Erythroblast (primary cell): Measurements from ENCODE around the gene TSHZ1.

ENCODE experiments used
- DNase-seq, 2 experiments: peaks; one replicate each; lab custom pipeline; 2025; lab: John Stamatoyannopoulos, UW
- GATA1 ChIP-seq: IDR thresholded peaks from 2 replicates; pipeline ENCODE4 v1.6.1; 2011; ENCODE audit warnings: low read depth, mild to moderate bottlenecking, control low read depth, low read length, moderate library complexity
- POLR2A ChIP-seq: IDR thresholded peaks from 2 replicates; pipeline ENCODE4 v1.6.1; 2011; ENCODE audit warnings: mild to moderate bottlenecking, low read length

TSHZ1 gene

DNA sequence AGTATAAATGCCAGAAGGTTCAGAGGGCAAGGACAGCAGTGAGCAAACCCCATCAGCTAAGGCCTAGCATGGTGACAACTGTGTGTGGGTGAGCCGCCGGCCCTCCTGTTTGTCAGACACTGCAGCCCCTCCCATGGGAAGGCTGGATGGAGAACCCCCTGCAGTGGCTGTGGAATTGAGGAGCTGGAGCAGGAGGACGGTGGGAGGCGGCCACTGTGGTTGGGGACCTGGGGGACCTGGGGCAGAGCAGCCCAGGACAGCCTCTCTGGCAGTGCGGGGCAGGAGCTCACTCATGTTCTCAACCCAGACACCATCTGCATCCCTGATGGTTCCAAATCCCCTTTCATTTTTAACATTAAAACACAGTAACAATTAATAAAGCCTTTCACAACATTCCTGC is 68.8 kb downstream of the TSHZ1 start:
- TF ChIP-seq GATA1 (no peak), POLR2A (no peak)
- no peak for DNase-seq

DNA sequence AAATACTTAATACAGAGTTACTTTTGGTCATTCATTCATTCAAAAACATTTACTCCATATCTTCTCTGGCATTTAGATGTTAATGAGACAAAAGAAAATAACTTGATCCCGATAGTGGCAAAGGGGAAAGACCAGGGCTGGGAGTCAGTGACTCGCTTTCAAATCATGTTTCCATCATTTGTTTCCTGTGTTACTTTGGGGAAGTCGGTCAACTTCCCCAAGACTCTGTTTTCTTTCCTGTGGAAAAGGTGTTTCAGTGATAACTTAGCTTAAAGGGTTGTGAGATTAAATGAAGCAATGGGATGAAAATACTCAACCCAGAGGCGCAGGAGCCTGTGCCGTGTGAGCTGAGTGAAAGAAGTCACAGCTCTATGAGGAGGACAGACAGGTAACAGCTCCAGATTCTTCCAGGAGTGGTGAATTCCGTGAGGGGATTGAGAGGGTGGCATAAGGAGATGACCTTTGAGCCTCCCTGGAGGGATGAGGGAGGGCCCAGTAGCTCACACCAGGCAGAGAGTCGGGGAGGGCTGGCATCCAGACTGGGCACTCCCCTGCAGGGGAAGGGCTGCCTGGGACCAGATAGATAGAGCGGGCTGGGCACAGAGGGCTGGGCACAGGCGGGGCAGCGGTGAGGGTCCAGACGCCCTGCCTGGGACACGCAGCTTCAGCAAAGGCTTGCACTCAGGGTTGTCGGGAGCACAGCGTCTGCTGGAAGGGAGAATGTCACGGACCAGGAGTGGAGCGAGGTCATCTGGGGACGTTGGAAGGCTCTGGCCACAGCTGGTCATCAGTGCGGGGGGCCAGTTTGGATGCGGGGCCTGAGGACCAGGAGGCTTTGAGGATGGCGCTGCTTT is 70.1 kb downstream of the TSHZ1 start:
- no peak for TF ChIP-seq POLR2A
- TF ChIP-seq GATA1: no peak

DNA sequence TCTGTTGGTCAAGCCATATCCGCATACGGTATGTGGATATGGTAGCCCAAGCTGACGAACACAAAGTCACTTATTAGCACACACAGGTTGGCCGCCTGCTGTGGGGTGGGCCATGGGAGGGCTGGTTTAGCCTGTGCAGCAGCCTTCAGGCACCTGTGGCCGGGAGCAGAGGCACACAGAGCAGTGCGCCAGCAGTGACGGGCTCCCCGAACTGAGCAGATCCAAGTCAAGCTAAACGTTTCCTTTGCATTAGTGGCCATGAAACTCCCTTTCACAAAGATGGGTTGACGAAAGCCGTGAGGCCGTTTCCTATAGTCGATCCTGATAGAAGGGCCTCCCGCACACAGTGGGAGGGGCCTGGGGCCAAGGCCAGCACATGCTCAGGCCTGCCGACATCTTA is 72.1 kb downstream of the TSHZ1 start:
- TF ChIP-seq POLR2A (no peak), GATA1 (no peak)
- no peak for DNase-seq

More for the DNA sequence above, 70.1 kb downstream of the TSHZ1 start:
- DNase-seq: no peak

DNA sequence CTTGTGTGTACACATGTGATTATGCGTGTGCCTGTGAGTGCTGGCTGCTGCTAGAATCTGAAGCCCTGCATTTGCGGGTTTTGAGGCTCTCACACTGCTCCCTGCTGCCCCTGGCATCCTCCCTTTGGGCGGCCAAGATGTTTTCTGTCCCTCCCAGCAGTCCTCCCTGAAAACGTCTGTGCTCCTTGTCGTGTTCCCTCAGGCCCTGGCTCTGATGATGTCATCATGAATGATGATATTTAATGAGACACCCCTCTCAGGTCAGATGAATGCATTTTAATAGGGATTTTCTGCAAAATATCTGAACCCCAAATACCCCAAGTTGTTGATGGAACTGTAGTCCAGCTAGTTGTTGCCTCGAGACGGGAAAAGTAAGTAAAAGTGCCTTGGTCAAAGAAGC is 73.1 kb downstream of the TSHZ1 start:
- TF ChIP-seq GATA1 (no peak), POLR2A (no peak)
- no peak for DNase-seq

DNA sequence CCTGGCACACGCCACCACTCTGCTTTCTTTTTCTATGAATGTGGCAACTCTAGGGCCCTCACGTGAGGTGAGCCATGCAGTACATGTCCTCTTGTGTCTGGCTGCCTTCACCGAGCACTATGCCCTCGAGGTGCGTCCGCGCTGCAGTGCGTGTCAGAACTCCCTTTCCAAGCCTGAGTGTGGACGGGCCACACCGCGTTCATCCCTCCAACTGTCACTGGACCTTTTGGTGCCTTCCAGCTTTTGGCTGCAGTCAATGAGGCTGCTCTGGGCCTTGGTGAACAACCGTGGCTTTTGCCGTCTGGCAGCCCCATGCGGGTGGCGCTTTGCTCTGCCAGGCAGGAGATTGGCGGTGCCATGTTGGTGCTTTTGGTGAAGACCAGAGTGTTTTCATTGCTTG is 74.0 kb downstream of the TSHZ1 start:
- TF ChIP-seq POLR2A (no peak), GATA1 (no peak)
- no peak for DNase-seq

DNA sequence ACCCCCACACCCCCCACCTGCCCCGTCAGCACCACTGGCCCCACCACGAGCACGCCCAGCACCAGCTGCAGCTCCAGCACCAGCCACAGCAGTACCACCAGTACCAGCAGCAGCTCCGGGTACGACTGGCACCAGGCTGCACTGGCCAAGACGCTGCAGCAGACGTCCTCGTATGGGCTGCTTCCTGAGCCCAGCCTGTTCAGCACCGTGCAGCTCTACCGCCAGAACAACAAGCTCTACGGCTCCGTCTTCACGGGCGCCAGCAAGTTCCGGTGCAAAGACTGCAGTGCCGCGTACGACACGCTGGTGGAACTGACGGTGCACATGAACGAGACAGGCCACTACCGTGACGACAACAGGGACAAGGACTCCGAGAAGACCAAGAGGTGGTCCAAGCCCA is 75.3 kb downstream of the TSHZ1 start:
- TF ChIP-seq GATA1 (no peak), POLR2A (no peak)
- no peak for DNase-seq

DNA sequence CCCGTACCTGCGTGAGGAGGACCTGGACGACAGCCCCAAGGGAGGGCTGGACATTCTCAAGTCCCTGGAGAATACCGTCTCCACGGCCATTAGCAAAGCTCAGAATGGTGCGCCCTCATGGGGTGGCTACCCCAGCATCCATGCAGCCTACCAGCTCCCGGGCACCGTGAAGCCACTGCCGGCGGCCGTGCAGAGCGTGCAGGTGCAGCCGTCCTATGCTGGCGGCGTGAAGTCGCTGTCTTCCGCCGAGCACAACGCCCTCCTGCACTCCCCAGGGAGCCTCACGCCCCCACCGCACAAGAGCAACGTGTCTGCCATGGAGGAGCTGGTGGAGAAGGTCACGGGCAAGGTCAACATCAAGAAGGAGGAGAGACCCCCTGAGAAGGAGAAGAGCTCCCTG is 76.4 kb downstream of the TSHZ1 start:
- TF ChIP-seq POLR2A: no peak
- TF ChIP-seq GATA1: no peak
- no peak for DNase-seq

DNA sequence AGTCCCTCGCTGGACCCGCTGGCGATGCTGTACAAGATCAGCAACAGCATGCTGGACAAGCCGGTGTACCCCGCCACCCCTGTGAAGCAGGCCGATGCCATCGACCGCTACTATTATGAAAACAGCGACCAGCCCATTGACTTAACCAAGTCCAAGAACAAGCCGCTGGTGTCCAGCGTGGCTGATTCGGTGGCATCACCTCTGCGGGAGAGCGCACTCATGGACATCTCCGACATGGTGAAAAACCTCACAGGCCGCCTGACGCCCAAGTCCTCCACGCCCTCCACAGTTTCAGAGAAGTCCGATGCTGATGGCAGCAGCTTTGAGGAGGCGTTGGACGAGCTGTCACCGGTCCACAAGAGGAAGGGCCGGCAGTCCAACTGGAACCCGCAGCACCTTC is 77.1 kb downstream of the TSHZ1 start:
- no peak for DNase-seq

DNA sequence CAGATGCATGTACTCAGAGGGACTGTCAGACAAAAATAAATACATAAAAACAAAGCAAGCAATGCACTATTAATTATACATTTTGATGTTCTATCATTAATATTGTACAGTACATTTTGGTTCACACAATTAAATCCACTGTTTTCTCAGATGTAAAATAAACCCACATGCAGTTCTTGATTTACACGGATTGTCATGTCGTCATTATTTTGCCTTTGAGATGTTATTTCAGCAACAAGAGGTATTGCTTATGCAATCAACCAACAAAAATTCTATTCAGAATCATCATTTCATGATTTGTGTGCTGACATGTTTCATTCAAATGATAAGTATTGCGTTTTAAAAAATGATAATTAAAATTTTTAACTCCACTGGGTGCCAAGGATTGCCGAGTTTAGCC is 79.2 kb downstream of the TSHZ1 start:
- no peak for TF ChIP-seq GATA1
- TF ChIP-seq POLR2A: no peak
- DNase-seq: no peak

More for the DNA sequence above, 77.1 kb downstream of the TSHZ1 start:
- TF ChIP-seq POLR2A: no peak
- no peak for TF ChIP-seq GATA1

DNA sequence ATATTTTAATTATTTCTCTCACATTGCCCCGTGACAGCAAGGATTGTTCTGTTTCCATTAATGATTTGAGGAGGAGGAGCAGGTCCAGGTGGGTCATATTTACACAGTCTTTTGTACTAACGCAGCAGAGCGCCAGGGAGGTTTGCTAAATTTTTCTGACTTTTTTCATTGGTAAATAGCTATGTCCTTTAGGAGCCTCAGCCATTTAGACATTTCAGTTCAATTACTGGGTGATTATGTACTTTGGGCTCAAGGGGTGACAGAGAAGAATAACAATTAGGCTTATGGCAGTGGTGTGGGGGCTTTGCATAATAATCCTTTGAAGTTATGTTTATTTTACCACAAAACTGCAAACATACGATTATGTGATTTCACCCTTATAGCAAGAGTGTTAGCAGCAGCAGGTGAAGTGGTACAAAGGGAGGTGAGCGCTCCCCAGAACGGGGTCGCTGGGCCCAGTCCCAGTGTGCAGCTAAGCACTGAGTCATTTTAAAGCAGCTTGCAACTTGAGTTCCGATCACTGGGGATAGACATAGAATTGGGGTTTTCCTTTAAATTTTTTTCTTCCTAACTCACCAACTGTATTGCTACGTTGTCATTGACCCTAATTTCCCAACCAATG is 80.3 kb downstream of the TSHZ1 start:
- TF ChIP-seq POLR2A (no peak), GATA1 (no peak)
- DNase-seq: no peak

DNA sequence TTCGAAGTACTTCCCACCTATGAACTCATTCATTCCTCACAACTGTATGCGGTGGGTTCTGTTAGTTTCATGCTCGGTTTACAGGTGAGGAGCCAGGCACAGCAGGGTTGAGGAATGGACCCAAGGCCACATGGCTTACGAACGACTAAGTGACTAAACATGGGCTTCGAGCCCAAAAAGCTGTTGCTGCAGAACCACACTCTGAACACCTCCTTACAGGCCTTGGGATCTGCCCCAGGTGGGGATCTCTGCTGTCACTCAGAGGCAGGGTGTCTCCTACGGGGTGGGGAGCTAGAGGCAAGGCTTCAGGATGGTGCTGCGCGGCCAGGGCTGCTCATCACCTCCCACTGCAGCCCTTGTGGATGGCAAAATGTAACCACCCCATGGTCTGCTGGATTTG is 80.9 kb downstream of the TSHZ1 start:
- DNase-seq: no peak
- no peak for TF ChIP-seq POLR2A
- TF ChIP-seq GATA1: no peak

DNA sequence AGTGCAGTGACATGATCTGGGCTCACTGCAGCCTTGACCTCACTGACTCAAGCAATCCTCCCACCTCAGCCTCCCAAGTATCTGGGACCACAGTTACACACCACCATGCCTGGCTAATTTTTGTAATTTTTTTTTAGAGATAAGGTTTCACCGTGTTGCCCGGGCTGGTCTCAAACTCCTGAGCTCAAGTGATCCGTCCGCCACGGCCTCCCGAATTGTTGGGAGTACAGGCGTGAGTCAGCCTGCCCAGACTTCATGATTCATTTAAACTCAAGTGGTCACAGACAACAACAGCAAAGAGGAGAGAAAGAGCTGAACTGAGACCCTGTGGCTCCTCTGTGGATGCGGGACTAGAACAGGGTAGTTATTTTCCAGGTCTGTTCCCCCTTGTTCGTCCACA is 83.0 kb downstream of the TSHZ1 start:
- TF ChIP-seq POLR2A (no peak), GATA1 (no peak)
- DNase-seq: no peak

DNA sequence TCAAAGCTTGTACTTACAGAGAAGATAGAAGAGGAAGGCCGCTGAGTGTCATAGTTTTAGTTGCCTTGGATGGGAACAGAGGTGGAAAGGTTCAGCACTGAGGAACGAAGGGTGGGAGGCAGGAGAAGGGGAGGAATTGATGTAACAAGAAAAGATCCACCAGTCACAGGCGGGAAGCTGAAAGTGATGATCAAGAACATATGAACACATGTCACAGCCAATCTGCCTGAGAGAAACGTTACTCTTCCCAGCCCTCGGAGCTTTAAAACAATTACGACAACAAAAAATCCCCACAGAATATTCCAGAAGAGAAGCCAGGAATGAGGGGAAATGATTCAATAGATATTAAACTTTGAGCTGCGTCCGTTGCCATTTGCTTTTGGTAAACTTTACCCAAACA is 87.1 kb downstream of the TSHZ1 start:
- no peak for DNase-seq
- TF ChIP-seq GATA1 (no peak), POLR2A (no peak)
